Ectodermal cell (in vitro differentiated cells): ENCODE measurements around the gene LARGE2.

Source experiments
- H3K27ac ChIP-seq: 2 replicates; pipeline ENCODE4 v1.7.0; 2013; ENCODE audit warnings: mild to moderate bottlenecking, low read depth, low read length; ENCODE audit not compliant: insufficient read depth, poor library complexity, severe bottlenecking
- H3K27me3 ChIP-seq: 2 replicates; pipeline ENCODE4 v1.7.0; 2013; ENCODE audit warnings: mild to moderate bottlenecking, low read length; ENCODE audit not compliant: insufficient read depth, control insufficient read depth, poor library complexity, severe bottlenecking
- H3K36me3 ChIP-seq: one replicate; pipeline ENCODE4 v1.7.0; 2013; ENCODE audit warnings: low read length; ENCODE audit not compliant: control insufficient read depth, insufficient read depth
- H3K4me1 ChIP-seq: one replicate; pipeline ENCODE4 v1.7.0; 2013; ENCODE audit warnings: low read length; ENCODE audit not compliant: control insufficient read depth, insufficient read depth
- H3K4me3 ChIP-seq: 2 replicates; pipeline ENCODE4 v1.7.0; 2013; ENCODE audit warnings: low read depth, low read length, control low read depth; ENCODE audit not compliant: insufficient read depth
- H3K9me3 ChIP-seq: 2 replicates; pipeline ENCODE4 v1.7.0; 2013; ENCODE audit warnings: mild to moderate bottlenecking, low read length, moderate library complexity; ENCODE audit not compliant: control insufficient read depth
- WGBS, 2 experiments: methylation state at CpG; one replicate each; pipeline ENCODE4 v1.1.7; 2013; ENCODE audit warnings: missing lambda C conversion rate in 2 of 2; 5-methylcytosine and 5-hydroxymethylcytosine counted together

The LARGE2 gene

GRCh38 chr11:45924036-45924915 is 1.8 kb downstream of the LARGE2 start:
- 87 to 88% methylated on average over 22 of the region's 22 CpGs for WGBS, 2 experiments
- no peak overlapping the region for H3K4me3 ChIP-seq
- H3K27me3 ChIP-seq: peaks cover 36% of the 10 kb centered on the region

GRCh38 chr11:45924927-45925326 is 2.5 kb downstream of the LARGE2 start:
- no peaks in the 10 kb centered on the region for H3K36me3 ChIP-seq
- WGBS, 2 experiments: 89 to 90% methylated on average over 6 of the region's 6 CpGs
- no peaks in the 10 kb centered on the region for H3K9me3 ChIP-seq
- H3K4me3 ChIP-seq: no peak overlapping the region
- H3K27me3 ChIP-seq: peaks cover 36% of the 10 kb centered on the region
- no peak overlapping the region for H3K27ac ChIP-seq
- peaks cover 23% of the 10 kb centered on the region for H3K4me1 ChIP-seq

More at GRCh38 chr11:45924036-45924915, 1.8 kb downstream of the LARGE2 start:
- Histone ChIP-seq H3K36me3 (no peaks in the 10 kb centered on the region), H3K4me1 (peaks cover 25% of the 10 kb centered on the region), H3K27ac (peak overlapping the region; percentile 26), H3K9me3 (no peaks in the 10 kb centered on the region)

GRCh38 chr11:45925550-45925949 is 3.1 kb downstream of the LARGE2 start:
- H3K27ac ChIP-seq: no peak overlapping the region
- H3K4me1 ChIP-seq: peaks cover 16% of the 10 kb centered on the region
- no peaks in the 10 kb centered on the region for H3K9me3 ChIP-seq
- 94% methylated on average over 2 of the region's 3 CpGs for WGBS, 2 experiments
- no peaks in the 10 kb centered on the region for H3K36me3 ChIP-seq
- H3K4me3 ChIP-seq: no peak overlapping the region
- peaks cover 36% of the 10 kb centered on the region for H3K27me3 ChIP-seq

GRCh38 chr11:45926001-45926401 is 3.5 kb downstream of the LARGE2 start:
- no peak overlapping the region for H3K4me3 ChIP-seq
- WGBS, 2 experiments: 93 to 94% methylated on average over 12 of the region's 12 CpGs
- H3K36me3 ChIP-seq: no peaks in the 10 kb centered on the region
- H3K9me3 ChIP-seq: no peaks in the 10 kb centered on the region
- peaks cover 34% of the 10 kb centered on the region for H3K27me3 ChIP-seq
- H3K4me1 ChIP-seq: peaks cover 12% of the 10 kb centered on the region
- H3K27ac ChIP-seq: no peak overlapping the region

GRCh38 chr11:45926536-45927331 is 4.3 kb downstream of the LARGE2 start:
- WGBS, 2 experiments: 94 to 95% methylated on average over 12 of the region's 12 CpGs
- Histone ChIP-seq H3K27me3 (peaks cover 26% of the 10 kb centered on the region), H3K27ac (no peak overlapping the region)

GRCh38 chr11:45927332-45927683 is 4.9 kb downstream of the LARGE2 start:
- no peaks in the 10 kb centered on the region for H3K4me1 ChIP-seq
- no peaks in the 10 kb centered on the region for H3K9me3 ChIP-seq
- H3K27me3 ChIP-seq: peaks cover 21% of the 10 kb centered on the region
- no peak overlapping the region for H3K27ac ChIP-seq
- no peaks in the 10 kb centered on the region for H3K36me3 ChIP-seq
- no peak overlapping the region for H3K4me3 ChIP-seq
- WGBS, 2 experiments: 90 to 93% methylated on average over 15 of the region's 15 CpGs

More at GRCh38 chr11:45926536-45927331, 4.3 kb downstream of the LARGE2 start:
- Histone ChIP-seq H3K36me3 (no peaks in the 10 kb centered on the region), H3K9me3 (no peaks in the 10 kb centered on the region), H3K4me3 (no peak overlapping the region), H3K4me1 (peaks cover 4% of the 10 kb centered on the region)

- Histone ChIP-seq H3K36me3 (no peaks in the 10 kb centered on the region), H3K4me1 (no peaks in the 10 kb centered on the region), H3K27ac (no peak overlapping the region), H3K4me3 (no peak overlapping the region), H3K27me3 (peaks cover 15% of the 10 kb centered on the region), H3K9me3 (no peaks in the 10 kb centered on the region)
- WGBS, 2 experiments: 92 to 93% methylated on average over 27 of the region's 27 CpGs
Measured at GRCh38 chr11:45927684-45928413, 5.4 kb downstream of the LARGE2 start.

- Histone ChIP-seq H3K27me3 (peaks cover 7% of the 10 kb centered on the region), H3K36me3 (peaks cover 6% of the 10 kb centered on the region), H3K27ac (no peak overlapping the region), H3K9me3 (no peaks in the 10 kb centered on the region), H3K4me1 (no peaks in the 10 kb centered on the region), H3K4me3 (no peak overlapping the region)
- 94% methylated on average over 13 of the region's 13 CpGs for WGBS, 2 experiments
Measured at GRCh38 chr11:45928535-45929215, 6.2 kb downstream of the LARGE2 start.

- H3K27me3 ChIP-seq: no peaks in the 10 kb centered on the region
- H3K27ac ChIP-seq: no peak overlapping the region
- 90% methylated on average over 10 of the region's 10 CpGs for WGBS, 2 experiments
- H3K36me3 ChIP-seq: peaks cover 14% of the 10 kb centered on the region
- no peak overlapping the region for H3K4me3 ChIP-seq
- no peaks in the 10 kb centered on the region for H3K4me1 ChIP-seq
- no peaks in the 10 kb centered on the region for H3K9me3 ChIP-seq
Measured at GRCh38 chr11:45929486-45930030, 7.1 kb downstream of the LARGE2 start.
